OCI-LY7 (cell line): ENCODE results near the gene FANCD2.
"Not testable (repeated sequence)": the region's sequence is repeated elsewhere in the genome, so short reads cannot be mapped to it uniquely, and the experiment has no call there.

Experiments used
- EZH2phosphoT487 ChIP-seq: fragments of 200-600 bp; sonication (generic); IDR thresholded peaks from 2 replicates; pipeline ENCODE4 v1.6.1; 2018; ENCODE audit warnings: low read depth, borderline replicate concordance, mild to moderate bottlenecking, mixed run types, antibody characterized with exemption, low read length, moderate library complexity, mixed read lengths
- TF ChIP-seq, protein P1 (sequence below): fragments of 200-600 bp; sonication (generic); conservative IDR thresholded peaks from 2 replicates; pipeline ENCODE4 v1.5.1; 2014; ENCODE audit warnings: mild to moderate bottlenecking, antibody characterized with exemption, low read length, moderate library complexity, mixed read lengths

GRCh38 chr3:10008216-10008587, 18.0 kb upstream of the FANCD2 start:
- not testable (repeated sequence) for TF ChIP-seq EZH2phosphoT487
- TF ChIP-seq, protein P1, sequence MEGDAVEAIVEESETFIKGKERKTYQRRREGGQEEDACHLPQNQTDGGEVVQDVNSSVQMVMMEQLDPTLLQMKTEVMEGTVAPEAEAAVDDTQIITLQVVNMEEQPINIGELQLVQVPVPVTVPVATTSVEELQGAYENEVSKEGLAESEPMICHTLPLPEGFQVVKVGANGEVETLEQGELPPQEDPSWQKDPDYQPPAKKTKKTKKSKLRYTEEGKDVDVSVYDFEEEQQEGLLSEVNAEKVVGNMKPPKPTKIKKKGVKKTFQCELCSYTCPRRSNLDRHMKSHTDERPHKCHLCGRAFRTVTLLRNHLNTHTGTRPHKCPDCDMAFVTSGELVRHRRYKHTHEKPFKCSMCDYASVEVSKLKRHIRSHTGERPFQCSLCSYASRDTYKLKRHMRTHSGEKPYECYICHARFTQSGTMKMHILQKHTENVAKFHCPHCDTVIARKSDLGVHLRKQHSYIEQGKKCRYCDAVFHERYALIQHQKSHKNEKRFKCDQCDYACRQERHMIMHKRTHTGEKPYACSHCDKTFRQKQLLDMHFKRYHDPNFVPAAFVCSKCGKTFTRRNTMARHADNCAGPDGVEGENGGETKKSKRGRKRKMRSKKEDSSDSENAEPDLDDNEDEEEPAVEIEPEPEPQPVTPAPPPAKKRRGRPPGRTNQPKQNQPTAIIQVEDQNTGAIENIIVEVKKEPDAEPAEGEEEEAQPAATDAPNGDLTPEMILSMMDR: not testable (repeated sequence)
